Activated CD8-positive, alpha-beta memory T cell treated with anti-CD3 and anti-CD28 coated beads, Interleukin-2, amount 50 U/mL, for 4 hours (primary cell): ENCODE data around the gene EPDR1.

Experiments used
- DNase-seq: peaks from one replicate; pipeline ENCODE4 v3.0.0-alpha.2; 2020

Gene EPDR1

DNA sequence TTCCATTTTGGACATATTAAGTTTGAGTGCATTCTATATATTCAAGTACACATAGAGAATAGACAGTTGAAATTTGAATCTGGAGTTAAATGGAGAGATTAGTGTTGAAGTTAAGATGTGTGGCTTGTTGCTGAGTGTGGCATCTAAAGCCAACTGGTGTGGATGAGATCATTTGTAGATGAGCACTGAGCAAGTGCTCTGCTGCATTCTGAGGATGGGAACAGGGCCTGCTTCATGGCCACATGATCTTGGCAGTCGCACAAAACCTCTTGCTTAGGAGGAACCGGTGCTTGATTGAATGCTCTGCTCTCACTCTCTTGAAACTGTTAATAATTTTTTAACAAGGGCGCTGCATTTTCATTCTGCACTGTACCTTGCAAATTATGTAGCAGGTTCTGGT, 62.0 kb downstream of the EPDR1 start:
- DNase-seq: no peak

DNA sequence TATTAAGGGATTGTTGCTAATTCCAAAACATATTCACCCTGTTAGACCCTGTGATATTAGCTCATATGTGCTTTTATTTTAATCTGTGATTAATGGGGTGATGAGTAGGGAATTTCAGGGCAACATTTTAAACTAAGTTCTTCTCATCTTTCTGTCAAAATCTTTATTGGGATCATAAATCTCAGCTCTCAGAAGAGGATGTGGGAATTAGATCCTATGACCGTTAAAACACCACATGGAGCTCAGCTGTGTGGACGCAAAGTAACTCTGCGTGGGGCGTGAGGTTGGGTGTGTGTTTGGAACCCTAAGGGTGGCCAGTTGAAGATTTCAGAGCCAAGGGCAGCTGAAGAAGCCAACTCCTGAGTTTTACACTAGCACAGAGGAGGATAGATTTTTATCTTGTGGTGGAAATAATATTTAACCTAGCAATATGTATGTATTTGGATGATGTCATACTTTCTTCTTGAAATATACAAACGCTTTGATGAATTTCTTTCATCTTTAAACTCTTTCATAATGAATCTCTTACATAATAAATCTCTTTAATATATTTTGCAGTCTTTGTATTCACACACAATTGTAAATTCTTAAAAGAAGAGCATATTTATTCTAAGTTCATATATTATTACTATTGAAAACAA, 64.4 kb downstream of the EPDR1 start:
- no peak for DNase-seq

GRCh38 chr7:37986908-37987330, 66.5 kb downstream of the EPDR1 start:
- no peak for DNase-seq

DNA sequence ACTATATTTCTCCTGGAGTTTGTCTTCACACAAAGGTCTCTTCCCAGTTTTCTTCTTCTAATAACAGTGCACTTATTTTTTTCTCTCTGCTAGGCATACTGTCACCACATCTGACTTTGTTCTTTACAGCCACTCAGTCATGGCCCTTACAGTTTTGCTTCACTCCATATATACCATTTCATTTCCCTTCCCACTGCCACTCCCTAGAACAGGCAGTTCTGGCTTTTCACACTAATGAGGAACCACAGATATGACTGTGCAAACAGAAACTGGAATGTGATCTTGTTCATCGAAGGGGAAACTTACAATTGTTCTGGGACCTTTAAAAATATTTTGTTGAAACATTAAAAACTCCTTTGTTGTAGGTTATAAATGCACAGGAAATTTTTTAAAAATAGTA, 67.3 kb downstream of the EPDR1 start:
- DNase-seq: no peak

- no peak for DNase-seq
Observed at GRCh38 chr7:37988721-37989650, 68.5 kb downstream of the EPDR1 start.

DNA sequence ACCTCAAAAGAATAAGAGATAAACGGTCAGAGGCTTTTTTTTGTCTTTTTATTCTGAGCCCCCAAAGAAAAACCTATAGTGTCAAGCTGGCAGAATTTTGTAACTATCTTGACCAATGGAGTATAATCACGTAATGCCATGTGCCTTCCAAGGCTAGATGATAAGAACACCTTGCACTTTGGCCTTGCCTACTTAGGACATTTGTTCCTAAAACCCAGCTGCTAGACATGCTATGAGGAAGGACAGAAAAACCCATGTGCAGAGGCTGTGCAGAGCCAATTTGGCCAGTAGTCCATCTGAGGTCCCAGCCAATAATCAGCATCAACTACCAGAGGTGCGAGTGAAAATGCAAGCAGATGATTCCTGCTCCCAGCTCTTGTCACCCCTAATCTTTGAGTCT, 69.9 kb downstream of the EPDR1 start:
- no peak for DNase-seq

DNA sequence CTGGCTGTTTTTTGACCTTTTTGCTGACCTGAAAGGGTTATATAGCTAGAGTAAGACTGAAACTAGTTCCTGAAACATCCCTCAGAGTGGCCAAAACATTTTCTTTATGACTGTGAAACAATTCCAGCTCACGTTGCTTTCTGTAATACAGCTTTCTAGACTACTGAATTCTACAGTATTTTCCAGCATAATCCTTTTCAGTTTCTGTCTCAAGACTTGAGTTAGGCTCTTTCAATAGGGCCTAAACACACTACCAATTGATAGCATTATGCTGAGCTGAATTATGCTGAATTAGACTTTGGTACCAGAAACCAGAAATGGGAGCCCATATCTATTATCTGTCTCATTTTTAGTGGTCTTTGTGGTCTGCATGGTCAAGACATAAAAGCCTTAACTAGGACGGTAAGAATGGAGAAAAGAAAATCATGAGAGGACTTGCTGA, 72.6 kb downstream of the EPDR1 start:
- DNase-seq: no peak

- no peak for DNase-seq
Observed at GRCh38 chr7:37999673-38000072, 79.2 kb downstream of the EPDR1 start.

- no peak for DNase-seq
Observed at GRCh38 chr7:38000272-38000671, 79.8 kb downstream of the EPDR1 start.
